GM21381 (cell line): ENCODE data around the gene SSUH2.
"Not testable (repeated sequence)": the region's sequence is repeated elsewhere in the genome, so short reads cannot be mapped to it uniquely, and the experiment has no call there.

Experiments
- ATAC-seq: cut with Tn5 transposase; IDR thresholded peaks from one replicate; pipeline ENCODE4 v1.9.1; 2021; ENCODE audit warnings: mild to moderate bottlenecking, moderate library complexity; ENCODE audit not compliant: unreplicated experiment

The SSUH2 gene, protein sequence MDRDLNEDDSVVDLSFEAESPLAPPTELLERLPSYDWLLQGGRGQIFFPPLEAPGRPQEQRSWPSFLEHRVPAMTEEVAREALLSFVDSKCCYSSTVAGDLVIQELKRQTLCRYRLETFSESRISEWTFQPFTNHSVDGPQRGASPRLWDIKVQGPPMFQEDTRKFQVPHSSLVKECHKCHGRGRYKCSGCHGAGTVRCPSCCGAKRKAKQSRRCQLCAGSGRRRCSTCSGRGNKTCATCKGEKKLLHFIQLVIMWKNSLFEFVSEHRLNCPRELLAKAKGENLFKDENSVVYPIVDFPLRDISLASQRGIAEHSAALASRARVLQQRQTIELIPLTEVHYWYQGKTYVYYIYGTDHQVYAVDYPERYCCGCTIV

DNA sequence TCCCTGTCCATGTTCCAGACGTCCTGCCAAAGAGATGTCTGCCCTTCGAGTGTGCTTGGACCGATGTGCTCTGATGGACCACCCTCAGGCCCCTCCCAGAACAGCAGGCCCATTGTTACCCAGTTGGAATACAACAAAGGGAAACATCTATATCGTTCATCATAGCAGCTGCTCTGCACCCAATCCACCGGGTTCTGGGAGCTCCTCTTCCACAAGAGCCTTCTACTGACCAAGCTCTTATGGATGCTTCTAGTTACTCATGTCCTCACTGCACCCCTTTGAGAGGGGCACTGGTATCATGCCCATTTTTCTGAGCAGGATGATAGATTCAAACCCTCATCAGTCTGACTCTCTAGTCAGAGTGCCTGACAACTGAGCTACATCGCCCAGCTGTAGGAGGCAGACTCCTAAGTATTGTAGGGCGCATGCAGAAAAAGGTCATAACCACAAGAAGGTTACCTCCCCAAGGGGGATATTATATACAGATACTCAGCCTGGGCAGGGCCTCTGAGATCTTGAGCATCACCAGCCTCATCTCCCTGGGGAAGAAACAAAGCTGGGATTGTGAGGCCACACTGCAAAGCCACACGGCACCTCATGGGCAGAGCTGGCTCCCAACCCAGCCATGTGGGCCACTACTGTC lies at the start of gene SSUH2:
TSS of gene SSUH2 (minus strand) at position 51 of the 643 bp plus-strand sequence. CDS start at position 11, 40 bp downstream.
- ATAC-seq = no peak

DNA sequence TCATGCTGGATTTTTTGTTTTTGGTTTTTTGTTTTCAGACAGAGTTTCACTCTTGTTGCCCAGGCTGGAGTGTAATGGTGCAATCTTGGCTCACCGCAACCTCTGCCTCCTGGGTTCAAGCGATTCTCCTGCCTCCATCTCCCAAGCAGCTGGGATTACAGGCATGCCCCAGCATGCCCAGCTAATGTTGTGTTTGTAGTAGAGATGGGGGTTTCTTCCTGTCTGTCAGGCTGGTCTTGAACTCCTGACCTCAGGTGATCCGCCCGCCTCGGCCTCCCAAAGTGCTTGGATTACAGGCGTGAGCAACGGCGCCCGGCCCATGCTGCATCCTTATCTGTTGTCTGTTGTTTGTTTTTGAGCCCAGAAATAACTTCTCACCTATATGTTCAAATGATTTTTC lies 46.7 kb upstream of the SSUH2 start:
- ATAC-seq = not testable (repeated sequence)

DNA sequence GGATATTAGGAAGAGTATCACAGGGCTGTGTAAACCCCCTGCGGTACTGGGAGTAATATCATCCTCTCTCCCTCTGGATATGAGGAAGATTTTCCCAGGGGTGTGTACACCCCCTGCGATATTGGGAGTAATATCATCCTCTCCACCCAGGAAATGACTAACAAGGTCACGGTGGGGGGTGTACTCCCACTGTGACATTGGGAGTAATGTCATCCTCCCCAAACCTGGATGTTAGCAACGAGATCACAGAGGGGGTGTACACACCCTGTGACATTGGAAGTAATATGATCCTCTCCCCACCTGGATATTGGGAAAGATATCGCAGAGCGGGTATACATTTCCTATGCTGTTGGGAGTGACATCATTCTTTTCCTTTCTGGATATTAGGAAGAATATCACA lies 40.4 kb upstream of the SSUH2 start:
- not testable (repeated sequence) for ATAC-seq

DNA sequence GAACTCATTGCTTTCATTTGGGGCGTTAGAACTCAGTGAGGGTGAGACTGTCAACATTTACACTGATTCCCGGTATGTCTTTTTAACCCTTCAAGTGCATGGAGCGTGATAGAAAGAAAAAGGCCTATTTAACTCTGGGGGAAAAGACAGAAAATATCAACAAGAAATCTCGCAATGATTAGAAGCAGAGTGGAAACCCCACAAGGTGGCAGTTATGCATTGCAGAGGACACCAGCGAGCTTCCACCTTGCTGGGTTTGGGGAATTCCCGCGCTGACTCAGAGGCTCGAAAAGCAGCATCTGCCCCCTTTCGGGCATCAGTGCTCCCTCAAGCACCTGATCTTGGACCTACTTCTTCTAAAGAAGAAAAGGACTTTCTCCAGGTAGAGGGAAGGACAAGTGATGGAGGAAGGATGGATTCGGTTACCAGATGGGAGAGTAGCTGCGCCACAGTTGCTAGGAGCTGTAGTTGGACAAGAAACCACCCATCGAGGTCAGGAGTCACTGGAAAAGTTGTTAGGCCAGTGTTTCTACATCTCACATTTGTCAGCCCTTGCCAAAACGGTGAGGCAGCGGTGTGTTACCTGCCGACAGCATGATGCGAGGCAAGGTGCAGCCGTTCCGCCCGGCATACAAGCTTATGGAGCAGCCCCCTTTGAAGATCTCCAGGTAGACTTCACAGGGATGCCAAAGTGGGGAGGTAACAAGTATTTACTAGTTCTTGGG lies 38.4 kb upstream of the SSUH2 start:
- ATAC-seq = not testable (repeated sequence)

DNA sequence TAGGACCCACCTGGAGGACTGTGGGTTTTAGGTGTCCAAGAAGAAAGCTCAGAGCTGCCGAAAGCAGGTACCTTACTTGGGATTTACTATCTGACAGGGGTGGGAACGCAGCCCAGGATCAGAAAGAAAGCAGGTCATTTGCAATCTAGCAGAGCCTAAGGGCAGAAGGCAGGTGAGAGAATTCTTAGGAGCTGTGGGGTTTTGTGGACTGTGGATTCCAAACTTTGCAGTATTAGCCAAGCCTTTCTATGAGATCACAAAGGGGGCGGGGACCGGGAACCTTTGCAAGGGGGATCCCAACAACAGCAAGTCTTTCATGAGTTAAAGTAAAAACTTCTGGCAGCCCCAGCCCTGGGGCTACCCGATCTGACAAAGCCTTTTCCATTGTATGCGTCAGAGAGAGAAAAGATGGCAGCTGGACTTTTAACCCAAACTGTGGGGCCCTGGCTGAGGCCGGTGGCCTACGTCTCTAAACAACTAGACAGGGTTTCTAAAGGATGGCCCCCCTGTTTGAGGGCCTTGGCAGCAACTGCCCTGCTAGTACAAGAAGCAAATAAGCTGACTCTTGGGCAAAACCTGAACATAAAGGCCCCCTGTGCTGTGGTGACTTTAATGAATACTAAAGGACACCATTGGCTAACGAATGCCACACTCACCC lies 37.4 kb upstream of the SSUH2 start:
- ATAC-seq = not testable (repeated sequence)

DNA sequence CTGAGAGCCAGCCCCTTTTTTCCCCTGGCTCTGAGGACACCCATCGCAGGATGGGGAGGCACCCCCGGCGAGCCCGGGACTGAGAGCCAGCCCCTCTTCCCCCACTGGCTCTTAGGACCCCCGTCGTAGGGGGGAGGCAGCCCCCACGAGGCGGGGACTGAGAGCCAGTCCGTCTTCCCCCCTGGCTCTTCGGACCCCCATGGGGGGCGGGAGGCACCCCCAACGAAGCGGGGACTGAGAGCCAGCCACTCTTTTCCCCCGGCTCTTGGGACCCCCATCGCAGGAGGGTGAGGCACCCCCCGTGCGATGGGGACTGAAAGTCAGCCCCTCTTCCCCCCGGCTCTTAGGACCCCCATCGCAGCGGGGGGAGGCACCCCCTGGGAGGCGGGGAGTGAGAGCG lies 36.8 kb upstream of the SSUH2 start:
- no peak for ATAC-seq

DNA sequence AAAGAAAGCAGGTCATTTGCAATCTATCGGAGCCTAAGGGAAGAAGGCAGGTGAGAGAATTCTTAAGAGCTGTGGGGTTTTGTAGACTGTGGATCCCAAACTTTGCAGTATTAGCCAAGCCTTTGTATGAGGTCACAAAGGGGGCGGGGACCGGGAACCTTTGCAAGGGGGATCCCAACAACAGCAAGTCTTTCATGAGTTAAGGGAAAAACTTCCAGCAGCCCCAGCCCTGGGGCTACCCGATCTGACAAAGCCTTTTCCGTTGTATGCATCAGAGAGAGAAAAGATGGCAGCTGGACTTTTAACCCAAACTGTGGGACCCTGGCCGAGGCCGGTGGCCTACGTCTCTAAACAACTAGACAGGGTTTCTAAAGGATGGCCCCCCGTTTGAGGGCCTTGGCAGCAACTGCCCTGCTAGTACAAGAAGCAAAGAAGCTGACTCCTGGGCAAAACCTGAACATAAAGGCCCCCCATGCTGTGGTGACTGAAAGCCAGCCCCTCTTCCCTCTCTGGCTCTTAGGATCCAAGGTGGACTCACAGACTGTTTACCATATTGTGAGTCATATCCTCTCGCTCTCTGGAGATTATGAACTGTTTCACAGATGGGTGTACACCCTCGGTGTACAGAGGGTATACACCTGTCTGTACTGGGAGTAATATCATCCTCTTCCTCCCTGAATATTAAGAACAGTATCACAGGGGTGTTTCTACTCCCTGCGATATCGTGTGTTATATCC lies 35.4 kb upstream of the SSUH2 start:
- ATAC-seq = not testable (repeated sequence)

DNA sequence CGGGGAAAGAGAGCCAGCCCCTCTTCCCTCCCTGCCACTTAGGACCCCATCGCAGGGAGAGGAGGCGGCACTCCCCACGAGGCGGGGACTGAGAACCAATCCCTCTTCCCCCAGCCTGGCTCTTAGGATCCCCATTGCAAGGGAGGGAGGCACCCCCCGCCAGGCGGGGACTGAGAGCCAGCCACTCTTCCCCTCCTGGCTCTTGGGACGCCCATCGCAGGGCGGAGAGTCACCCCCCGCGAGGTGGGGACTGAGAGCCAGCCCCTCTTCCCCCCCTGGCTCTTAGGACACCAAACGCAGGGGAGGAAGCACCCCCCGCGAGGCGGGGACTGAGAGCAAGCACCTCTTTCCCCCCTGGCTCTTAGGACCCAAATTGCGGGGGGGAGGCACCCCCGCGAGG lies 34.2 kb upstream of the SSUH2 start:
- ATAC-seq = no peak

DNA sequence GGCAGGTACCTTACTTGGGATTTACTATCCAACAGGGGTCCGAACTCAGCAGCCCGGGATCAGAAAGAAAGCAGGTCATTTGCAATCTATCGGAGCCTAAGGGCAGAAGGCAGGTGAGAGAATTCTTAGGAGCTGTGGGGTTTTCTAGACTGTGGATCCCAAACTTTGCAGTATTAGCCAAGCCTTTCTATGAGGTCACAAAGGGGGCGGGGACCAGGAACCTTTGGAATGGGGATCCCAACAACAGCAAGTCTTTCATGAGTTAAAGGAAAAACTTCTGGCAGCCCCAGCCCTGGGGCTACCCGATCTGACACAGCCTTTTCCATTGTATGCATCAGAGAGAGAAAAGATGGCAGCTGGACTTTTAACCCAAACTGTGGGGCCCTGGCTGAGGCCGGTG lies 32.7 kb upstream of the SSUH2 start:
- ATAC-seq = not testable (repeated sequence)

DNA sequence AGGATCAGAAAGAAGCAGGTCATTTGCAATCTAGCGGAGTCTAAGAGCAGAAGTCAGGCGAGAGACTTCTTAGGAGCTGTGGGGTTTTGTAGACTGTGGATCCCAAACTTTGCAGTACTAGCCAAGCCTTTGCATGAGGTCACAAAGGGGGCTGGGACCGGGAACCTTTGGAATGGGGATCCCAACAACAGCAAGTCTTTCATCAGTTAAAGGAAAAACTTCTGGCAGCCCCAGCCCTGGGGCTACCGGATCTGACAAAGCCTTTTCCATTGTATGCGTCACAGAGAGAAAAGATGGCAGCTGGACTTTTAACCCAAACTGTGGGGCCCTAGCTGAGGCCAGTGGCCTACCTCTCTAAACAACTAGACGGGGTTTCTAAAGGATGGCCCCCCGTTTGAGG lies 31.0 kb upstream of the SSUH2 start:
- not testable (repeated sequence) for ATAC-seq

DNA sequence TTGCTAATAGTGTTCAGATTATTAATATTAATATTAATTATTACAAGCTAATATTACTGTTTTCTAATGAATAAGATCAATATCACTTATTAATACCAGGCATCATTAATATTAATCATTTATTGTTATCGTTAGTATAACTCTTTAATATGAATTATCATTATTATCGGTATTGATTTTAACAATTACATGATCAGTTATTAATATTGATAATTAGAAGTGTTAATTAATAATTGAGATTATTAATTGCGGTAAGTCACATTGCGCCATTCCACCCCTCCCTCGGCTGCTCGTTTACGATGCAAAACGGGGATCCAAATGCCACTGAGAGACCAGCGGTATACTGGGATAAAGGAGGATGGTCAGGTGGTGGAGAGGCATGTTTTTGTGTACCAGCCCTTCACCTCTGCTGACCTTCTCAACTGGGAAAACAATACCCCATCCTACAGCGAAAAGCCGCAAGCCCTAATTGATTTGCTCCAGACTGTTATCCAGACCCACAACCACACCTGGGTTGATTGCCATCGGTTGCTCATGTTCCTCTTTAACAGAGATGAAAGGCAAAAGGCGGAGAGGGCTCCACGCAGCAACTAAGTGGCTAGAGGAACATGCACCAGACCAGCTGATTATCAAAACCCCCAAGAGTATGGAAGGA lies 28.6 kb upstream of the SSUH2 start:
- no peak for ATAC-seq

DNA sequence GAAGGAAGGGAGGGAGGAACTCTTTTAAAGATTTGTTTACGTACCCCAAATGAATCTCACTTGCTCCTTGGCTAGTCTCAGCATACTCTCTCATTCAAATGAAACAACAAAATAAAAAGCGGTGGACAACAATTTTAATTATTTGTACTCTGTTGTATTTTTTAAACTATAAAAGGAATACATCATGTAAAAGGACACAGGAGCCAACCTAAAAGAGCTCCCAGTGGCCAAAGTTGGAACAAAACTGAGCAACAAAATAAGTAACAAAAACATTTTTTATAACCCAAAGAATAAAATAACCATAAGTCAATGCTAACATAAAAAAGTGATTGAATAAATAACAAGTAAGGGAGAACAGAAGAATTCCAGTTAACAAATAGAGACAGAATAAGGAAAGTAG lies 24.4 kb upstream of the SSUH2 start:
- no peak for ATAC-seq

DNA sequence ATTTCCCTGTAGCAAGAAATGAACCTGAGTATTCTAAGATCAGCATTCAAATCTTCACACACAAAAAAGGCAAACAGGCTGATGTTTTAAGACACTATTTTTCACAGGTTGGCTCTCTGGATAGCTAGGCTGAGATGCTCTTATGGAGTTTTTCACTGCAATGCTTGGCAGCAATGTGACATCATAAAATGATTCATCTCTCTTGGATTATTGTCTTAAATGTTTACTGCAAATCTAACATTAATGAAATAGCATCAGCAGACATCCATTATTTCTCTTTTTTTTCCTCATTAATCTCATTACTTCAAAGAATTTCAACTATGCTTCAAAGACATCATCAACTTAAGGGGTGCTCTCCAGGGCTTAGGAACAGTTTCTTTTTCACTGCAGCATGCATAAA lies 23.6 kb upstream of the SSUH2 start:
- no peak for ATAC-seq

DNA sequence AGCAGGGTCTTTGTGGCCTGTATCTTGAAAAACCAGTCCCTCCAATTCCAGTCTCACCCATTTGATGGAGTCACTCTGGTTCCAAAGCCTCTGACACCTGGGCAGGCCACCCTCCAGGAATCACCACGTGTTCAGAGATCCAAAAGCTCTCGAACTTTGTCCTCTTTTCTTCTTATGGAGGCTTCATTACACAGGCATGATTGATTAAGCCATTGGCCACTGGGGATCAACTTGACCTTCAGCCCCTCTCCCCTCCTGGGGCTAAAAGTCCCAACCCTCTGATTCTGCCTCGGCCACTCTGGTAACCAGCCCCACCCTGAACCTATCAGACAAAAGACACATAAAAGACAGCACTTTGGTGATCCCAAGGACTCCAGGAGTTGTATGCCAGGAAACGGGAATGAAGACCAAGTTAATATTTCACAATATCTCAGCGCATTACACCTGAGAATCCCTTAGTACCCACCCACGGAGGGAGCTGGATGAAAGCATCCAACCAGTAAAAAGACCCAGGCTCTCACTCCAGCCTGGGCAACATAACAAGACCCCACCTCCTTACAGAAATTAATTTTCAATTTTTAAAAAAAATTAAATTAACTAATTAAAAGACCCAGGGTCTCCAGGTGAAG lies 23.0 kb upstream of the SSUH2 start:
- no peak for ATAC-seq

DNA sequence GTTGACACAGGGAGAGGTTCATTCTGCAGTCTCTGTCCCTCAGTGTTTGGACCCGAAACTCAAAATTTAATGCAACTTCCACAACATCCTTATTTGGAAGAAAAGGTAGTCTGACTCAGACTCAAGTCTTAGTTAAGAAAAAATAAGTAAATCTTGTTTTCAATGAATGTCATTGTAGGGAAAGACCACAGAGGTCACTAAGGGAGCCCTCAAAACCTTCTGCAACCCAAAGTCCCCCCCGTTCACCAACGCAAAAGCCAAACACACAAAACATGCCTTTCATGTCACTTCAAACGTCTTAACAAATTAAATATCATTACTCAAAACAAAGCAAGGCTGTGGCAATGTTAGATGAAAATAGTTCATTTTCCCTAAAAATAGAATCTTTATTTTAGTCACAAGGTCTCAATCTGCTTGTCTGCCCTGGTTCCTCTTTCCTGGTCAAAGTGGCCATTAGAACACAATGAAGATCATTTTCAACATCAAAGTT lies 20.9 kb upstream of the SSUH2 start:
- peak; percentile 60 for ATAC-seq

DNA sequence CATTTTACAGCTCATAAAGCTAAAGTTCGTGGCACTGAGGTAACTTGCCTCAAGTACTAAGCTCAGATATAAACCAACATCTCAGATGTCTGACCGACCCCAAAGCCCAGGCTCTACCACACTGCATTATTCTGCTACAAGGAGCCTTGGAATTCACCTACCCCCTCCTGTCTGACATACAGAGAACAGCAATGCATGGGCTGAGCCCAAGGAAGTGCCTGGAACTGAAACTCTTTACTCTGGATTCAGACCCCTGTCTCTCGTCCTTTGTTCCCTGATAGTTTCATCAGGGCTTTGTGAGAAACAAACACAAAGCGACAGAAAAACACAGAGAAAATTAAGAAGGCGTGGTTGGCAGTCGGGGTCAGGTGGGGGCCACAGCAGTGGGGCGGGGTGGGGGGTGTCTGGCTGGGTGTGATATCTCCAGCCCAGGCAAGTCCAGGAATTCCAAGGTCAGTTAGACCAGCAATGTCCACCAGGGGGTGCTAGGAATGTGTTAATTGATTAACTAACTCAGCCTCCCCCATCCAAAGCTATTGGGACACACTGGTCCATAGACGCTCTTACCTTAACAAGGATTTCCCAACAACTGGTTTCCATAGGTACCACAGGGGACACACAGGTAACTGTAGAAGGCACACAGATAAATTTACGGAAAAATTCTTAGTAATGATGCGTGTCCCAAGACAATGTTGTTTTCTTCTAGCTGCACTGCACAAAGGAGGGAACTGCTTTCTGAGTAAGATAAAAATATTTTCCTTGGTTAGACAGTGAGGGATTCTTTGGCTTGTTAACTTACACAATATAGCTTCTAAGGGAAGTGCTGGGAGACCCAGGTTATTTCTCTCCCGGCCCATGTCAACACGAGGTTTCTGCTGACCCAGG lies 18.8 kb upstream of the SSUH2 start:
- ATAC-seq = peak; percentile 51

DNA sequence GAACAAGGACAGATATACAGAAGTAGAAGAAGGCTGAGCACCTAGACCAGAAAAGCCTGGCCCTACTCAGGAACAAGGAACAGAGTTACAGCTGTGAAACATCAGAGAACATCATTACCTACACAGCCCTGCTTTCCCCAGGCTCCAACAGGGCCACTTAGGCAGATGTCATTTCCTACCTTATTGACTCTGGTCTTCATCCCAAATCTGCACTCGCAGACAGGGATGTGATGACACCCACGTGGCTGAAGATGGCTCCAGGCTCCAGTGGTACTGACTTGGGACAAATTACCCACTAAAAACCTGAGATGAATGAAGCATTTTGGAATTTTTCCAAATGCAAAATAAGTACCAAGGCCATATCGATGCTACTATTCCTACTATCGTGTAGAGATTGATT lies 18.0 kb upstream of the SSUH2 start:
- ATAC-seq = no peak
